ENCODE results near the gene SYNE4. TPM values are rescaled to one million over a fixed set of nuclear protein-coding genes. Genes with fewer than 3 reads are reported as not detected.

SYNE4 gene
- total RNA-seq, 1 donor from 2014 or later: 1.9 TPM

Small RNA genes within 50 kb of the gene (small RNA-seq; reads per million reads assigned to genes)
- gene AF038458.1 (ENCODE audit: low replicate concordance): not detected

Other genes starting within 250 kb of the SYNE4 start
- gene ARHGAP33, start 233.2 kb downstream of the SYNE4 start, total RNA-seq: 26.3 TPM
- gene PRODH2, start 196.0 kb downstream of the SYNE4 start, total RNA-seq: not detected
- gene NPHS1, start 156.3 kb downstream of the SYNE4 start, total RNA-seq: not detected
- 0.51 TPM for gene KIRREL2, start 151.9 kb downstream of the SYNE4 start, total RNA-seq
- 6.3 TPM for gene APLP1, start 140.2 kb downstream of the SYNE4 start, total RNA-seq
- gene NFKBID, start 108.3 kb downstream of the SYNE4 start, total RNA-seq: 2.5 TPM
- not detected for gene HCST, start 106.3 kb downstream of the SYNE4 start, total RNA-seq
- 3.6 TPM for gene TYROBP, start 100.5 kb downstream of the SYNE4 start, total RNA-seq
- gene LRFN3, start 72.4 kb downstream of the SYNE4 start, total RNA-seq: 3.0 TPM
- gene SDHAF1, start 13.6 kb downstream of the SYNE4 start, total RNA-seq: 20.8 TPM
- gene ALKBH6, start 5.4 kb upstream of the SYNE4 start, total RNA-seq: 10.1 TPM
- gene CLIP3, start 24.1 kb upstream of the SYNE4 start, total RNA-seq: 5.7 TPM
- gene THAP8, start 45.5 kb upstream of the SYNE4 start, total RNA-seq: 6.7 TPM
- gene WDR62, start 46.1 kb upstream of the SYNE4 start, total RNA-seq: 4.3 TPM
- not detected for gene OVOL3, start 102.3 kb upstream of the SYNE4 start, total RNA-seq
- 35.9 TPM for gene POLR2I, start 106.1 kb upstream of the SYNE4 start, total RNA-seq
- 139 TPM for gene TBCB, start 106.7 kb upstream of the SYNE4 start, total RNA-seq
- gene CAPNS1, start 131.3 kb upstream of the SYNE4 start, total RNA-seq: 217 TPM
- 39.5 TPM for gene COX7A1, start 143.6 kb upstream of the SYNE4 start, total RNA-seq
- 11.8 TPM for gene ZNF565, start 205.9 kb upstream of the SYNE4 start, total RNA-seq
- 148 TPM for gene ZNF146, start 206.3 kb upstream of the SYNE4 start, total RNA-seq